HepG2 (cell line): ENCODE results near the gene NUP93. TPM values are rescaled to one million over a fixed set of nuclear protein-coding genes. Genes with fewer than 3 reads are reported as not detected.

ENCODE experiments used
- DZIP1 ChIP-seq: sonication (generic); formaldehyde crosslinking; IDR thresholded peaks from 2 replicates; pipeline ENCODE4 v1.5.0; 2020; ENCODE audit warnings: mild to moderate bottlenecking, missing genetic modification reagents
- JUN ChIP-seq: sonication (generic); formaldehyde crosslinking; IDR thresholded peaks from 2 replicates; pipeline ENCODE4 v1.4.0; 2020; ENCODE audit warnings: mild to moderate bottlenecking, missing genetic modification reagents
- MAFK ChIP-seq, 2 experiments: IDR thresholded peaks in 1 of 2; conservative IDR thresholded peaks in 1 of 2; 2 replicates each; pipeline ENCODE4 v1.6.1; 2011; ENCODE audit warnings: improper control_type of control experiment in 2 of 2, low read length in 2 of 2
- NONO ChIP-seq, 2 experiments: fragments of 450-650 bp in 1 of 2; sonication (generic) in 1 of 2; formaldehyde crosslinking in 1 of 2; IDR thresholded peaks in 1 of 2; conservative IDR thresholded peaks in 1 of 2; 2 replicates each; pipeline versions ENCODE4 v1.6.1 to v1.8.0; 2017 to 2022; ENCODE audit warnings: mild to moderate bottlenecking in 1 of 2, missing genetic modification reagents in 1 of 2, moderate library complexity in 1 of 2
- PHF5A ChIP-seq: IDR thresholded peaks from one replicate; pipeline ENCODE4 v1.6.1; 2018; ENCODE audit warnings: low read depth, missing genetic modification reagents; ENCODE audit not compliant: unreplicated experiment
- RXRB ChIP-seq: IDR thresholded peaks from 2 replicates; pipeline ENCODE4 v1.6.1; 2016; ENCODE audit warnings: borderline replicate concordance, missing genetic modification reagents, missing compliant biosample characterization
- SKI ChIP-seq: fragments of 450-650 bp; IDR thresholded peaks from one replicate; pipeline ENCODE4 v1.6.1; 2018; ENCODE audit warnings: mild to moderate bottlenecking; ENCODE audit not compliant: partially characterized antibody
- SP140L ChIP-seq: sonication (generic); formaldehyde crosslinking; IDR thresholded peaks from 2 replicates; pipeline ENCODE4 v1.4.0; 2020; ENCODE audit warnings: missing genetic modification reagents, borderline replicate concordance
- ZBTB3 ChIP-seq: sonication (generic); formaldehyde crosslinking; IDR thresholded peaks from 2 replicates; pipeline ENCODE4 v1.4.0; 2020; ENCODE audit warnings: low read depth, mild to moderate bottlenecking, moderate library complexity, missing genetic modification reagents, borderline replicate concordance
- ZFP1 ChIP-seq: IDR thresholded peaks from 2 replicates; pipeline ENCODE4 v1.6.1; 2016
- ZNF17 ChIP-seq: sonication (generic); formaldehyde crosslinking; IDR thresholded peaks from 2 replicates; pipeline ENCODE4 v1.5.0; 2020; ENCODE audit warnings: mild to moderate bottlenecking, missing genetic modification reagents
- ZNF274 ChIP-seq: sonication (generic); formaldehyde crosslinking; IDR thresholded peaks from 2 replicates; pipeline ENCODE4 v1.5.1; 2020; ENCODE audit warnings: mild to moderate bottlenecking, missing genetic modification reagents
- ZNF383 ChIP-seq: sonication (generic); formaldehyde crosslinking; IDR thresholded peaks from 2 replicates; pipeline ENCODE4 v1.4.0; 2020; ENCODE audit warnings: missing genetic modification reagents, mild to moderate bottlenecking, borderline replicate concordance
- ZNF790 ChIP-seq: sonication (generic); formaldehyde crosslinking; IDR thresholded peaks from 2 replicates; pipeline ENCODE4 v1.8.0; 2022; ENCODE audit warnings: missing genetic modification reagents, mild to moderate bottlenecking, borderline replicate concordance
- ZNF841 ChIP-seq: sonication (generic); formaldehyde crosslinking; IDR thresholded peaks from 2 replicates; pipeline ENCODE4 v1.8.1; 2023; ENCODE audit warnings: missing genetic modification reagents, borderline replicate concordance
- polyA plus RNA-seq, 8 experiments: library from polyadenylated mRNA; depleted of rRNA in 3 of 8; stranded (reverse) in 7 of 8; unstranded in 1 of 8; fragments of >200 nt; fragmentation: Illumina TruSeq in 4 of 8; extraction: Trizol in 4 of 8; gene quantifications; 2 replicates each; pipeline versions ENCODE4 v1.2.1 to v1.2.3, GENCODE V29; 2011 to 2016; ENCODE audit warnings: low read depth in 4 of 8, missing spikeins in 1 of 8, mixed read lengths in 1 of 8; ENCODE audit not compliant: insufficient read depth in 1 of 8
- total RNA-seq, 5 experiments: library from RNA; depleted of rRNA; stranded (reverse); fragments of >200 nt; fragmentation: Illumina TruSeq; extraction: Trizol; gene quantifications; 2 replicates each; pipeline ENCODE4 v1.2.3, GENCODE V29; 2016; ENCODE audit warnings: low read depth in 1 of 5
- TF ChIP-seq, protein P1 (sequence below): IDR thresholded peaks from 2 replicates; pipeline ENCODE4 v1.6.1; 2016; ENCODE audit warnings: low read depth
- TF ChIP-seq, protein P2 (sequence below): sonication (generic); formaldehyde crosslinking; IDR thresholded peaks from 2 replicates; pipeline ENCODE4 v1.9.0; 2021; ENCODE audit warnings: mild to moderate bottlenecking, missing genetic modification reagents

The NUP93 gene
- total and polyA plus RNA-seq, 2 of the 13 experiments (the other 11 are each of a cell fraction or from before 2014, with no cell fraction given), result 58.5 to 140 TPM

- TF ChIP-seq, protein P1, sequence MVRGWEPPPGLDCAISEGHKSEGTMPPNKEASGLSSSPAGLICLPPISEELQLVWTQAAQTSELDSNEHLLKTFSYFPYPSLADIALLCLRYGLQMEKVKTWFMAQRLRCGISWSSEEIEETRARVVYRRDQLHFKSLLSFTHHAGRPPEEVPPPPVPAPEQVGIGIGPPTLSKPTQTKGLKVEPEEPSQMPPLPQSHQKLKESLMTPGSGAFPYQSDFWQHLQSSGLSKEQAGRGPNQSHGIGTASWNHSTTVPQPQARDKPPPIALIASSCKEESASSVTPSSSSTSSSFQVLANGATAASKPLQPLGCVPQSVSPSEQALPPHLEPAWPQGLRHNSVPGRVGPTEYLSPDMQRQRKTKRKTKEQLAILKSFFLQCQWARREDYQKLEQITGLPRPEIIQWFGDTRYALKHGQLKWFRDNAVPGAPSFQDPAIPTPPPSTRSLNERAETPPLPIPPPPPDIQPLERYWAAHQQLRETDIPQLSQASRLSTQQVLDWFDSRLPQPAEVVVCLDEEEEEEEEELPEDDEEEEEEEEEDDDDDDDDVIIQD, result no peak
- TF ChIP-seq, protein P2, sequence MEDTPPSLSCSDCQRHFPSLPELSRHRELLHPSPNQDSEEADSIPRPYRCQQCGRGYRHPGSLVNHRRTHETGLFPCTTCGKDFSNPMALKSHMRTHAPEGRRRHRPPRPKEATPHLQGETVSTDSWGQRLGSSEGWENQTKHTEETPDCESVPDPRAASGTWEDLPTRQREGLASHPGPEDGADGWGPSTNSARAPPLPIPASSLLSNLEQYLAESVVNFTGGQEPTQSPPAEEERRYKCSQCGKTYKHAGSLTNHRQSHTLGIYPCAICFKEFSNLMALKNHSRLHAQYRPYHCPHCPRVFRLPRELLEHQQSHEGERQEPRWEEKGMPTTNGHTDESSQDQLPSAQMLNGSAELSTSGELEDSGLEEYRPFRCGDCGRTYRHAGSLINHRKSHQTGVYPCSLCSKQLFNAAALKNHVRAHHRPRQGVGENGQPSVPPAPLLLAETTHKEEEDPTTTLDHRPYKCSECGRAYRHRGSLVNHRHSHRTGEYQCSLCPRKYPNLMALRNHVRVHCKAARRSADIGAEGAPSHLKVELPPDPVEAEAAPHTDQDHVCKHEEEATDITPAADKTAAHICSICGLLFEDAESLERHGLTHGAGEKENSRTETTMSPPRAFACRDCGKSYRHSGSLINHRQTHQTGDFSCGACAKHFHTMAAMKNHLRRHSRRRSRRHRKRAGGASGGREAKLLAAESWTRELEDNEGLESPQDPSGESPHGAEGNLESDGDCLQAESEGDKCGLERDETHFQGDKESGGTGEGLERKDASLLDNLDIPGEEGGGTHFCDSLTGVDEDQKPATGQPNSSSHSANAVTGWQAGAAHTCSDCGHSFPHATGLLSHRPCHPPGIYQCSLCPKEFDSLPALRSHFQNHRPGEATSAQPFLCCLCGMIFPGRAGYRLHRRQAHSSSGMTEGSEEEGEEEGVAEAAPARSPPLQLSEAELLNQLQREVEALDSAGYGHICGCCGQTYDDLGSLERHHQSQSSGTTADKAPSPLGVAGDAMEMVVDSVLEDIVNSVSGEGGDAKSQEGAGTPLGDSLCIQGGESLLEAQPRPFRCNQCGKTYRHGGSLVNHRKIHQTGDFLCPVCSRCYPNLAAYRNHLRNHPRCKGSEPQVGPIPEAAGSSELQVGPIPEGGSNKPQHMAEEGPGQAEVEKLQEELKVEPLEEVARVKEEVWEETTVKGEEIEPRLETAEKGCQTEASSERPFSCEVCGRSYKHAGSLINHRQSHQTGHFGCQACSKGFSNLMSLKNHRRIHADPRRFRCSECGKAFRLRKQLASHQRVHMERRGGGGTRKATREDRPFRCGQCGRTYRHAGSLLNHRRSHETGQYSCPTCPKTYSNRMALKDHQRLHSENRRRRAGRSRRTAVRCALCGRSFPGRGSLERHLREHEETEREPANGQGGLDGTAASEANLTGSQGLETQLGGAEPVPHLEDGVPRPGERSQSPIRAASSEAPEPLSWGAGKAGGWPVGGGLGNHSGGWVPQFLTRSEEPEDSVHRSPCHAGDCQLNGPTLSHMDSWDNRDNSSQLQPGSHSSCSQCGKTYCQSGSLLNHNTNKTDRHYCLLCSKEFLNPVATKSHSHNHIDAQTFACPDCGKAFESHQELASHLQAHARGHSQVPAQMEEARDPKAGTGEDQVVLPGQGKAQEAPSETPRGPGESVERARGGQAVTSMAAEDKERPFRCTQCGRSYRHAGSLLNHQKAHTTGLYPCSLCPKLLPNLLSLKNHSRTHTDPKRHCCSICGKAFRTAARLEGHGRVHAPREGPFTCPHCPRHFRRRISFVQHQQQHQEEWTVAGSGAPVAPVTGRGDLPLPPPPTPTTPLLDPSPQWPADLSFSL (CRISPR knock-in tag), result no peak
- TF ChIP-seq ZNF274 (CRISPR knock-in tag) (no peak), SP140L (CRISPR knock-in tag) (no peak), ZFP1 (CRISPR knock-in tag) (no peak), ZBTB3 (no peak), ZNF17 (CRISPR knock-in tag) (no peak), SKI (no peak), NONO (IDR thresholded peaks at IDR 0.05) (no peak), NONO (CRISPR knock-in tag; conservative IDR thresholded peaks at IDR 0.05) (no peak), JUN (CRISPR knock-in tag) (no peak), ZNF383 (CRISPR knock-in tag) (no peak), MAFK (conservative IDR thresholded peaks at IDR 0.05 in 1 of 2, IDR thresholded peaks at IDR 0.05 in 1 of 2; ENCODE audit: low read length in 2 of 2) (no peak), DZIP1 (no peak), ZNF841 (CRISPR knock-in tag) (no peak), RXRB (CRISPR knock-in tag) (no peak), PHF5A (CRISPR knock-in tag) (no peak), ZNF790 (CRISPR knock-in tag) (no peak)
Measured at GRCh38 chr16:56682703-56683397, 47.1 kb upstream of the NUP93 start (continued).
